Measurements from ENCODE around the gene GATAD2A.

GATAD2A gene

DNA sequence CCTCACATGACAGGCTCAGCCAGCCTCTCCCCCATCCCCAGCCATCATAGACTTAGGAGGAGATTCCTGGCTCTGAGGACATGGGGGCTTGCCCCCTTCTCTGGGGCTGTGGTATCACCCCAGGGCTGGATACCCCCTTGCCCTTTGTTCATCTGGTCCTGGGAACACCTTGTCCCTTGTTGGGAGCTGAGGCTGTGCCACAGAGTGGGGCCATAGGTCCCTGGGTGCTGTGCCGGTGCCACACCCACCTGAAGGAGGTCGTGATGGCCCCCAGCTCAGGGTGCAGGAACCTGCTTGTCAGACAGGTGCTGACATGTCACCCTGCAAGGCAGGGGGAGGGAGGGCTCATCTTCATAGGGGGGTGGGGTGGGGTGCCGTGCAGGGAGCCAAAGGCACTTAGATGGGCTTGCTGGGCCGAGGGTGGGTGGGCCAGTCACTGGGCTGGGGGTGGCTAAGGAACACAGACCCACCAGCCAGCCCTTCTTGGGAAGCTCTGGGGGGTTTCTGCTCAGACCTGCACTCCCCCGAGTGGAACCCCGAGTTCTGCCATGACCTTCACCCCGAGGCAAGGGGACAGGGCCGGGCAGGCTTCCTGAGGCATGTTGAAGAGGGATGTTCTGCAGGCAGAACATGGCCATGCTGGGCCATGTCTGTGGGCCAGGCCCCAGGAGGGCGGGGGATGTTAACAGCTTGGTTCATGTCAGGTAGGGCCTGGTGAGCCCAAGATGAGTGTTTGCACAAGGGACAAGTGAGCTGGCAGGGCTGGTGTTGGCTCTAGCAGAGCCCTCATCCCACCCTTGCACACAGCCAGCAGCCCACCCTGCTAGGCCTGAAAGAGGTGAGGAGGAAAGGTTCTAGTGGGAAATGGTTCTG lies 81.8 kb downstream of the GATAD2A start:
- DNase-seq (ENCODE audit: low read depth in 3 of 3, low spot score in 1 of 3): no peak

DNA sequence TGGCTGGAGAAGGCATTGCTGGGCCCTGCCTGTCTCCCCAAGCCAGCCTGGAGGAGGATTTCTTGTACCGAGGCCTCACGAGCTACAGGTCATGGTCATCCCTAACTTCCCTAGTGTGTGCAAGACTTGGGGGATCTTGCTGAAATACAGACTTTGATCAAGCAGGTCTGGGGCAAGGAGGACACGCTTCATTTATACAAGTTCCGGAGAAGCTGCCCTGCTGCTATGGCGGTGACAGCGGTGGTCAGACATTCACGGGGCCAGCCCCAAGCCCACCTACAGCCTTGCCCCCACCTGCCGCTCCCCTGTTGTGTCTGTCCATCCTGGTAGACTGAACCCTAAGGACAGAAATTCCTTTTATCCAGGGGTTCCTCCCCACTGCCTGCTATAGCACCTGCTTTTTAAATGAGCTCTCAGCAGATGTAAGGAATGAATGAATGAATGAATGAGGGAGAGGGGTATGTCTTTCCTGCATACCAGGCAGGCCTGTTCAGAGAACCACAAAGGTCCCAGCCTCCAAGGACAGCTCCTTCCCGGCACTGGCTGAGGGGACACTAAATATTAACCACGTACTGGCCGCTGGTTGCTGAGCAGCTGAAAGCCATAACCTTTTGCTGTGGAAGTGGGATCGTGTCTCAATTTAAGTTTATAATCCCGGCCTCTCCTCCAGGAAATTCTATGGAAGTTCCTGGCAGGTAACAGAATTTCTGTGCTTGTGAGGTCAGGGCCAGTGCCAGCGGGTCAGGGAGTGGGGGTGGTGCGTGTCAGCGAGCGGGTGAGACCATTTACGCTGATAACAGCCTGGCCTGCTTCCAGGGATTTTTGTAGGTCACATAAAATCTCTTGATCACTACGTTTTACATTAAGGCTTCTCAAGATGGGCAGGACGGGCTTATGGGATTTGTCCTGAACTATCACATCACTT lies 82.7 kb downstream of the GATAD2A start:
- no peak for DNase-seq (ENCODE audit: low read depth in 3 of 3, low spot score in 1 of 3)

DNA sequence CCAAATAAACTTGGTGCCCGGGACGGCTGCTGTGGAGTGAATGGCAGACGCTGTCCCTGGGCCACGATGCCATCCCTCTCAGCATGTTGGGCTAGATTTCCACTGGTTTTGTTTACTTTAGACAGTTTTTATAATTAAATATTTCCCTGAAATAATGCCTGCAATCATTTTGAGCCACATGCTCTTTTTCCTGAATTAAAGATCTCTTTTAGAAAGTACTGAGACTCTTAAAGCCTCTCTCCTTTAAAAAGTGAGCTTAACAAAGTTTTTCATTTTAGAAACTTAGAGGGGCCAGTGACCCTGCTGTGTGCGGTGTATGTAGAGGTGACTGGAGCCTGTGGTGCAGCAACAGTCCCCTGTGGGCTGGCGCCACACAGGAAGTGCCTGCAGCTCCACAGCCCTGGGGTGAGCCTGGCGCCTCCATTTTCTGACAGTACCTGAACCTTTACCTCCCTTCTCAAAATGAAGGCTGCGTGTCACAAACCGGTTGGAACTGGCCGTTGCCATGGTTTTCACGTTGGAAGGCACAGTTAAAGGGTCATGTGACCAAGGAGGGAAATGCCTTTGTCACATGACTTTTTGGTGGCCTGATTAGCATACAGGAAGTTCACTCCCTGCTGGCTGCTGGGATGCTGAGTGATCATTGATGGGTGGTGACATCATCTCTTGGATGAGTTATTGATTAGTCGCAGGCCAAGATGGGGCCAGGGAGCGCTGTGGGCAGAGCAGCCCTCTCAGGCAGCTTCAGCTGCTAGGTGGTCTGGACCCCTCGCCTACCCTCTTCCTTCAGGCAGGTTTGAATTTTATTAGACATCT lies 83.6 kb downstream of the GATAD2A start:
- peak; percentile 59 to 75 (median 70) for DNase-seq (ENCODE audit: low read depth in 3 of 3, low spot score in 1 of 3)

DNA sequence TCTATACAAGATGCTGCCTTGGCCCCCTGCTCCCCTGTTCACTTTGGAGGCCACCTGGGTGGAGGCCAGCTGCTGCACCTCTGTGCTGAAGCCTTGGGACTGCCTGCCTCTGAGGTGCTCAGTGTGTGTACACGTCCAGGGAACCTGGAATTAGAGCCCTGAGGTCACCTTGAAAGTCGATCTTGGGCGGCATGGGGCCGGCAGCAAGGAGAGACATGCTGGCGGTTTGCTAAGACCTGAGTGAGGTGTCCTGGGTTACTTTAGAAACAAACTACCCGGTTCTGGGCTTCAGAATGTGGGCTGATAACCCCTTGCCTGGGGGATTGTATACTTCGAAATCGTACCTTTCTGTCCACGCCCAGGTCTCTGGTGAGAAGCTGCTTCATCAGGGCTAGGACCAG lies 84.3 kb downstream of the GATAD2A start:
- DNase-seq (ENCODE audit: low read depth in 3 of 3, low spot score in 1 of 3): no peak

DNA sequence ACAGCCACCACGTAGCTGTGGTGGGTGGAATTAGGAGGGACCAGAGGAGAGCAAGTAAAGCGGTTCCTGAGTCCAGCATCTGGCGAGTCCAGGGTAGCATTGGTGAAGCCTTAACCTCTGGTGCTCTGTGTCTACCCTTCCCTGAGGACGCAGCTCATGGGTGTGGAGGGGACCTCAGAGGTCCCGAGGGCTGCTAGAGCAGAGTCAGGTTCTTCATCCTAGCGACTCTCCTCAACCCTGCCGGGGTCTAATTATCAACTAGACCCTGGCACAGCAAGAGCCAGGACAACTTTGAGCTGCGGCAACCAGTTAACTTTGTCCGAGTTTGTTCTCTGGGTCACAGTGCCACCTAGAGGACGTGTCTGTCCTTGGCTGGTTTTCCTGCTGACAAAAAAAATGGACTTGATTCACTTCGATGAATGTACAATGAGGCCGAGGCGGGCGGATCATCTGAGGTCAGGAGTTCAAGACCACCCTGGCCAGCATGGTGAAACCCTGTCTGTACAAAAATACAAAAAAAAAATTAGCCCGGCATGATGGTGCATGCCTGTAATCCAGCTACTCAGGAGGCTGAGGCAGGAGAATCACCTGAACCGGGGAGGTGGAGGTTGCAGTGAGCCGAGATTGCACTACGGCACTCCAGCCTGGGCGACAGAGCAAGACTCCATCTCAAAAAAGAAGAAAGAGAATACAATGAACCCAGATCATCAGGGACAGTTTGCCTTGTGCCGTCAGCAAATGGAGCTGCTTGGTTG lies 84.9 kb downstream of the GATAD2A start:
- DNase-seq (ENCODE audit: low read depth in 3 of 3, low spot score in 1 of 3): peak; percentile 52 to 61 (median 61)

DNA sequence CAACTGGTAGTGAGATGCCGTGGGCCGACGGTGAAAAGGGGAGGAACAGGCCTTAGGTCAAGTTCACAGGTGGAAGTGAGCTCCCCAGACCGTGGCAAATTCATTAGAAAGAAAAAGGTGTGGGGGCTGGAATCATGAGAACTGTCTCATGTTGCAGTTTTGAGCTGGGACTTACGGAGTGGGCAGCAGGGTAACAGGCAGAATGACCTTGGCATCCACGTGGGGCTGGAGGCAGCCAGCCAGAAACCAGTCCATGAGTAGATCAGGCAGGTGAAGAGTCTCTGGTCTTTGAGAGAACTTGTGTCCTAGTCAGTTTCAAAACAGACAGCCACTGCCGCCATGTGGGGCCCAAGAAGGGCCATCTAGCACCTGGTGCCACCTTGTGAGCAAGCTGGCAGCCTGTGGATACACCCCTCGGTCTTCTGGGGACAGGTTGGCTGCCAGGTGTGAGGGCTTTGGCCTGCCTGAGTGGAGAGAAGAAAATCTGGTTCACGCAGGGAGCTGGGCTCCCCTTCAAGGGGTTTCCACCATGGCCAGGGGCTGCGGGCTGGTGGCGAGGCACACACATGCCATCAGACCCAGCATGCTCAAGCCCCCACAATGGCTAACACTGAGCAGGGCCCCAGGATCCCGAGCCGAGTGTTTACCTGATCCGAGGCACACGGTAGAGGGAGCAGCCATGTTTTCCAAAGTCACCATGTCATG lies 86.0 kb downstream of the GATAD2A start:
- DNase-seq (ENCODE audit: low read depth in 3 of 3, low spot score in 1 of 3): no peak

DNA sequence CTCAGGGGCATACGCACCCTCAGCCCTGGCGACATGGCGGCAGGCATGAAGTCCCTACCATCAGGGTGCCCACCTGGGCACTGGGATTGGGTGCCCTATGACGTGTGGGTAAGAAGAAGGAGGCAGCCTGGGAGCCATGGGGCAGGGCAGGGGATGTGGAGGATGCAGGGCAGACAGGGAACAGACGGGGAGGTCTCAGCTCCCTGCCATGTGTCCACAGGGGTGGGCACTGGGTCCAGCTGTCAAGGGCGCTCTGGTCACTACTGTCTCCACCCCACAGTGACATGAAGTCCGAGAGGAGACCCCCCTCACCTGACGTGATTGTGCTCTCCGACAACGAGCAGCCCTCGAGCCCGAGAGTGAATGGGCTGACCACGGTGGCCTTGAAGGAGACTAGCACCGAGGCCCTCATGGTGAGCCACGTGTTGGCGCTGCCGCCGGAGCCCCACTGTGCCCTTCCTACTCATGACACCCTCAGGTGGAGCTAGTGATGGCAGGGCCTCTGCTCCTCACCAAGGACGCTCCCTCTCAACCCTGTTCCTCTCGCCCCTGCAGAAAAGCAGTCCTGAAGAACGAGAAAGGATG lies 86.6 kb downstream of the GATAD2A start:
- no peak for DNase-seq (ENCODE audit: low read depth in 3 of 3, low spot score in 1 of 3)

DNA sequence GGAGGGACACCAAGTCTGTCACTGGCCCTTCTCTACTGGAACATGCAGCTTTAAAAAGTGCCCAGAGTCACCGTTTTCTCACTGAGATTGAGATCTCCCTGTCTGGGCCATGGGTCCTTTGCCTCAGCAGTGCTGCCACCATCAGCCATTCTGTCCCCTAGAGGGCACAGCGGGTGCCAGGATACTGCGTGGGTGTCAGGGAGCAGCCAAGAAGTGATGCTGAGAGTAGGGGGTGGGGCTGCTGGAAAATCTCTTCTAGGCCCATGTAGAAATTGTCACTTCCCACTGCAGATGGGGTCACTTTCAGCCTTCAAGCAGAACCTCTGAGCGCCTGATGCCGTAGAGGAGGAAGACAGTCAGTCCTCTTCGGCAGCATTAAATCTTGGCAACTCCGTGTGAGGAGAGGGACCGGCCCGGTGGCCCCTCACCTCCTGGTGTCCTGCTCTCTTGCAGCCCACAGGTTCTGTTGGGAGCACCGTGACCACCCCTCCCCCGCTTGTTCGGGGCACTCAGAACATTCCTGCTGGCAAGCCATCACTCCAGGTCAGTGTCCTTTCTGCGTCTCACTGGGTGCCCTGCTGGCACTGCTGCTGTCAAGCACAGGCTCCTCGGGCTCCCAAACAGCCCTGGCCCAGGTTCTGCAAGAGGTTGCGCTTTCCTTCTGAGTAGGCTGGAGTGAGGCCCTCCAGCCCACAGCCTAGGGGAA lies 88.5 kb downstream of the GATAD2A start:
- no peak for DNase-seq (ENCODE audit: low read depth in 3 of 3, low spot score in 1 of 3)

DNA sequence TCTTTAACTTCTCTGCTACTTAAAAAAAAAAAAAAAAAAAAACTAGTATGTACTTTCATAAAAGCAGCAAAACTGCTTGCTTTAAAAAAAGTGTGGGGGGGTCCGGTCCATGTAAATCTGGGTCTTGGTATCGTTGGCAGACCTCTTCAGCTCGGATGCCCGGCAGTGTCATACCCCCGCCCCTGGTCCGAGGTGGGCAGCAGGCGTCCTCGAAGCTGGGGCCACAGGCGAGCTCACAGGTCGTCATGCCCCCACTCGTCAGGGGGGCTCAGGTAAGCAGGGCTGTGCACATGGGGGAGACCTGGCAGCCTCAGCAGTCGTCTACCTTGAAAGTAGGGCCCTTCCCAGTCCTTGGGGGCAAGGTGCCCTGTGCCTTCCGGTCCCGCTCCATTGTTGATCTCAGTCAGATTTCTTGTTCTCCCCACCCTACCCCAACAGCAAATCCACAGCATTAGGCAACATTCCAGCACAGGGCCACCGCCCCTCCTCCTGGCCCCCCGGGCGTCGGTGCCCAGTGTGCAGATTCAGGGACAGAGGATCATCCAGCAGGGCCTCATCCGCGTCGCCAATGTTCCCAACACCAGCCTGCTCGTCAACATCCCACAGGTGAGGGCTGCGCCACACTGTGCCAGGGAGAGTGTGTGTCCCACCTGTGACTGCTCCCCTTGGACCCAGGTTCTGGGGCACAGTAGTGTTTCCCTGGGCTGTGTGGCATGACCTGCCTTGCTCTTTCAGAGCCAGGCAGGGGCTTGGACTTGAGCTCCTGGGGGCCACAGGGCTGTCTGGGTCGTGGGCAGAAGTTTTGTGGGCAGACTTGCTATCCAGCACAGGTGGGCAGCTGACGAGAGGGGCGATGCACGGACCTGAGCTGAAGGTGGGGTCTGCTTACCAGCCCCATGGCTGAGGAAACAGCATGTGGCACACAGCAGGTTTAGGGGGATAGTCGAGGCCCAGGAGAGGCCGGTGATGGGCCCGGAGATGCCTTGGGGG lies 90.4 kb downstream of the GATAD2A start:
- DNase-seq (ENCODE audit: low read depth in 3 of 3, low spot score in 1 of 3): no peak

DNA sequence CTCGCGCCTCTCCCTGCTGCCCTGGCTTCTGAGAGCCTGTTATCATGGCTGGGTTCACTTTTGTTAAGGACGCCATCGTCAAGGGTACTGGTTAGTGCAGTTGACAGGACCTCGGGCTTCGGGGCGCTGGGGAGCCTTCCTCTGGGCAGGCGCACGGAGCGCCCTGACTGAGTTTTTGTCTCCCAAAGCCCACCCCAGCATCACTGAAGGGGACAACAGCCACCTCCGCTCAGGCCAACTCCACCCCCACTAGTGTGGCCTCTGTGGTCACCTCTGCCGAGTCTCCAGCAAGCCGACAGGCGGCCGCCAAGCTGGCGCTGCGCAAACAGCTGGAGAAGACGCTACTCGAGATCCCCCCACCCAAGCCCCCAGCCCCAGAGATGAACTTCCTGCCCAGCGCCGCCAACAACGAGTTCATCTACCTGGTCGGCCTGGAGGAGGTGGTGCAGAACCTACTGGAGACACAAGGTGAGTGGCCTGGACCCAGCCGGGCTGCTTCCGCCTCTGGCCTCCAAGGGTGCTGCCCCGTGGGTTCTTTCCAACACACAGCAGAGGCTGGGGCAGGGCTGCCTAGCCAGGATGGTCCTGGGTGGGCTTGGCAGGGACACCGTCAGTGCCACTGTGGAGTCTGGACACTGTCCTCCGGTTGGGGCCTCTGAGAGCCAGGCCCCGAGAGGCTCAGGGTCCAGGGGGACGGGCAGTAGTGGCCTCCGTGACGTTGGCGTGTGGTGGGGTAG lies 92.9 kb downstream of the GATAD2A start:
- no peak for DNase-seq (ENCODE audit: low read depth in 3 of 3, low spot score in 1 of 3)

DNA sequence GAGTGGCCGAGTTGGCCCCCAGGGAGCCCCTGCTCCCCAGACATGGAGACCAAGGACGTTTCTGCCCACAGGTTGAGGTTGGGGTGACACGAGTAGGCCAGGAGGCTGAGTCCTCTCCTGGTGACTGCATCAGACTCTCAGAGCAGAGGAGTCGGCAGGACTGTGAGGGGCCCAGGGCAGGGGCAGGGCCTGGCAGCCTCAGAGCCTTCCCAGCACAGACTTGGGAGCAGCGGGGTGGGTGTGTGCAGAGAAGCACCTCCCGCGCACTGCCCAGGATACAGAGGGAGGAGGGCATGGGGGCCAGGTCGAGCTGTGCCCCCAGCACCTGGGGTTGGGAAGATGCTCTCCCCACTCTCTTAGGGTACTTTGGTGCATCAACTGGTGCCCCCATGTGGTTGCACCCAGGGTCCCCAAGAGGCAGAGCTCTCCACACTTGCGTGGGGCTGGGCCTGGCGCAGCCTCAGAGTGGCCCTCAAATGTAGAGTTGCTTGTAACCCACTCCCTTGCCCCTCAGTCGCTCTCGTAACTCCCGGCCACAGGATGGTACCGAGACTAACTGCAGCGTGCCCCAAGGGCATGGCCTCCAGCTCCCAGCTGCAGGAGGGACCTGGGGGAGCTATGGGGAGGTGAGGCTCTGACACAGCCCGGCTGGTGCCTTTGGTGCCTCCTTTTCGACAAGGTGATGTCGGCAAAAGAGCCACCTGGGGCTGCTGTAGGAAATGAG lies 94.0 kb downstream of the GATAD2A start:
- DNase-seq (ENCODE audit: low read depth in 3 of 3, low spot score in 1 of 3): no peak

DNA sequence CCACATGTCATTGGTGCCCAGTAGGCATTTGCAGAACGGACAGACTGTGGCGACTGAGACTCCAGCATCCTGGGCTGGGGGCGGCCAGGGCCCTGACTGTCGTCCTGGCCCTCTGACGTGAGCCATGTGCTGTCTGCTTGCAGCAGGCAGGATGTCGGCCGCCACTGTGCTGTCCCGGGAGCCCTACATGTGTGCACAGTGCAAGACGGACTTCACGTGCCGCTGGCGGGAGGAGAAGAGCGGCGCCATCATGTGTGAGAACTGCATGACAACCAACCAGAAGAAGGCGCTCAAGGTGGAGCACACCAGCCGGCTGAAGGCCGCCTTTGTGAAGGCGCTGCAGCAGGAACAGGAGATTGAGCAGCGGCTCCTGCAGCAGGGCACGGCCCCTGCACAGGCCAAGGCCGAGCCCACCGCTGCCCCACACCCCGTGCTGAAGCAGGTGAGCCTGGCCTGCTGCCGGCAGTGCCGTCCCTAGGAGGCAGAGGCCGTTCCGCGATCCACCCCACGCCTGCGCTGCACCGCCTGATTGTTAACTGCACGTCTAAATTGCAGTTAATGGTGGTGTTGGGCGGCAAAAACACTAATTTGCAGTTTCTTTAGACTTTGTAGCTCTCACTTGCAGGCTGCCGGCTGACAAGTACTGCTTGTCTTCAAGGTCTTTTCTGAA lies 95.6 kb downstream of the GATAD2A start:
- no peak for DNase-seq (ENCODE audit: low read depth in 3 of 3, low spot score in 1 of 3)

DNA sequence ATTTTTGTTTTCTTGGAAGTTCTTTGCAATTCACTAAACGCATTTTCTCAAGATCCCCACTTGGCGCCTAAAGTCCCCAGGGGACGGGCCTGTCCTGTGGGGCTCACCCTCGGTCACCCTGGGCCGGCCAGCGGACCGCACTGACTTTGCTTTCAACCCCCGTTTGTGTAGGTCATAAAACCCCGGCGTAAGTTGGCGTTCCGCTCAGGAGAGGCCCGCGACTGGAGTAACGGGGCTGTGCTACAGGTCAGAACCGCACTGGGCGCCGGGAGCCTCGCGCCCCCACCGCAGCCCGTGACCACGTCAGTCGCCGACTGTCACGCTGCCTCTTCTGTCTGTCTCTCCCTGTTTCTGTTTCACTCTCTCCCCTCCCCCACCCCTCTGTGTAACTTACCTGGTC lies 96.3 kb downstream of the GATAD2A start:
- DNase-seq (ENCODE audit: low read depth in 3 of 3, low spot score in 1 of 3): no peak

DNA sequence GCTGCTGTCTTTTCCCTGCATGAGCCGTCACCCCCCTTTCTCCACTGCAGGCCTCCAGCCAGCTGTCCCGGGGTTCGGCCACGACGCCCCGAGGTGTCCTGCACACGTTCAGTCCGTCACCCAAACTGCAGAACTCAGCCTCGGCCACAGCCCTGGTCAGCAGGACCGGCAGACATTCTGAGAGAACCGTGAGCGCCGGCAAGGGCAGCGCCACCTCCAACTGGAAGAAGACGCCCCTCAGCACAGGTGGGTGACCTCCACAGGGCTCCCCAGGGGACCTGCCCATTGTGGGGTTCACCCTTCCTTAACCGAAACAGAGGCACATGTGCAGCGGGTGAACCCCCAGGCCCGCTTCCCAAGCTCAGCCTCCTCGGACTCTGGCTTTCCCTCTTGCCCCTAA lies 96.8 kb downstream of the GATAD2A start:
- DNase-seq (ENCODE audit: low read depth in 3 of 3, low spot score in 1 of 3): no peak

DNA sequence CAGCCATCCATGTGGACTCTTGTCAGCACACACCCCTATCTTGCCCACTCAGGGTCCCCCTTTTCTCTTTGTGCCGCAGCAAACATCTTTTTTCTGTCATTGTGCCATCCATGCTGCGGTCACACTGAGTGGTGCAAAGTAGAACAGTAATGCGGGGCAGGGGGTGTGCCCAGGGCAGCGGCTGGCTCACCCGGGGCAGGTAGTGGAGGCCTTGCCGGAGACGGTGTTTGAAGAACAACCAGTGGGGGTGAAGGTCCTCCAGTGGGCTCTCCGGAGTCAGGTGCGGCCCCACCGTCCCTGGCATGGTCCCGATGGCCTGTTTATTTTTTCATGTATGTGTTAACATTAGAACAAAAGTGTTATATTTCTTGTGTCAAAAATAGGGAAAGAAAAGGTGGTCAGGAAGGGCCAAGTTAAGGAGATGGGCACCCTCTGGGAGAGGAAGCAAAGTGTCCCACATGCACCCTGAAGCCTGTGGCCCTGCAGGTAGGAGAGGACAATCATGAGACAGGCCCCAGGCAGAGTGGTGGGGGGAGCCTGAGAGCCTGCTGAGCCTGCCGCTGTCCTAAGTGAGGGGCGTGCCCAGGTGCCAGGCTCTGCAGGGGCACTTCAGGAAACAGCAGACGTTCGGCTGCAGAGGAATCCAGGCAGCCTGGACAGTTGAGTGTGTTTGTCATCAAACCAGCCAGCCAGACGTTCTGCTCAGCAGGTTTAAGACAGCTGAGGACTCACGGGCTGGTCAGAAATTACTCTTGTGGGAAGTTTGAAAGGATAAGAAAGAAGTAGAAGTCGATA lies 97.5 kb downstream of the GATAD2A start:
- no peak for DNase-seq (ENCODE audit: low read depth in 3 of 3, low spot score in 1 of 3)

All from stimulated activated CD4-positive, alpha-beta T cell treated with anti-CD3 and anti-CD28 coated beads, TNF-alpha, amount 100 ng/mL, for 1 hour (primary cell).